Activated T-cell treated with anti-CD3 and anti-CD28 coated beads for 48 hours (primary cell): ENCODE measurements around the gene NWD2.
"Not testable (repeated sequence)": the region's sequence is repeated elsewhere in the genome, so short reads cannot be mapped to it uniquely, and the experiment has no call there.

Experiments used
- DNase-seq: peaks from one replicate; pipeline ENCODE4 v3.0.0-alpha.2; 2020; ENCODE audit warnings: low read depth

The NWD2 gene

GRCh38 chr4:37397505-37397904 lies 153.0 kb downstream of the NWD2 start:
- DNase-seq = no peak

GRCh38 chr4:37400241-37400881 lies 155.8 kb downstream of the NWD2 start:
- DNase-seq = no peak

GRCh38 chr4:37407938-37408826 lies 163.6 kb downstream of the NWD2 start:
- DNase-seq = not testable (repeated sequence)

- DNase-seq = not testable (repeated sequence)
Measured at GRCh38 chr4:37413612-37414011, 169.1 kb downstream of the NWD2 start.

- no peak for DNase-seq
Measured at GRCh38 chr4:37415845-37416369, 171.4 kb downstream of the NWD2 start.

GRCh38 chr4:37421614-37422013 lies 177.1 kb downstream of the NWD2 start:
- no peak for DNase-seq

- no peak for DNase-seq
Measured at GRCh38 chr4:37422102-37422501, 177.6 kb downstream of the NWD2 start.

- DNase-seq = no peak
Measured at GRCh38 chr4:37422638-37423037, 178.1 kb downstream of the NWD2 start.

GRCh38 chr4:37423310-37423709 lies 178.8 kb downstream of the NWD2 start:
- DNase-seq = no peak

- DNase-seq = no peak
Measured at GRCh38 chr4:37424753-37425152, 180.2 kb downstream of the NWD2 start.

- DNase-seq = no peak
Measured at GRCh38 chr4:37425857-37426256, 181.3 kb downstream of the NWD2 start.

GRCh38 chr4:37427193-37427592 lies 182.7 kb downstream of the NWD2 start:
- DNase-seq = no peak

- DNase-seq = no peak
Measured at GRCh38 chr4:37429906-37430305, 185.4 kb downstream of the NWD2 start.

- no peak for DNase-seq
Measured at GRCh38 chr4:37430718-37431416, 186.3 kb downstream of the NWD2 start.

- DNase-seq = no peak
Measured at GRCh38 chr4:37431417-37431743, 186.8 kb downstream of the NWD2 start.

GRCh38 chr4:37434469-37434868 lies 189.9 kb downstream of the NWD2 start:
- no peak for DNase-seq

GRCh38 chr4:37436546-37436945 lies 192.0 kb downstream of the NWD2 start:
- no peak for DNase-seq

- no peak for DNase-seq
Measured at GRCh38 chr4:37437163-37437562, 192.6 kb downstream of the NWD2 start.

- no peak for DNase-seq
Measured at GRCh38 chr4:37438564-37439279, 194.2 kb downstream of the NWD2 start.

GRCh38 chr4:37439809-37440474 lies 195.4 kb downstream of the NWD2 start:
- no peak for DNase-seq

GRCh38 chr4:37440501-37440900 lies 196.0 kb downstream of the NWD2 start:
- DNase-seq = no peak
